ENCODE results near the gene SUGCT.

SUGCT gene

GRCh38 chr7:40134428-40135316 lies at the start of gene SUGCT, which contains the start of gene MPLKIP:
Gene SUGCT (plus strand): TSS chr7:40135005.
Gene MPLKIP (minus strand): TSS chr7:40134622. CDS start chr7:40134567, 55 bp downstream.
- Histone ChIP-seq H3K27ac (peak within 1 kb of the TSS; percentile 92 to 98 (median 96)), H3K4me3 (peak within 1 kb of the TSS; percentile 81 to 99 (median 91)), H3K36me3 (peaks cover 10 to 35% (median 22%) of the 10 kb centered on the region in 11 experiments; a peak in 17 of 22 replicates), H3K9ac (peak within 1 kb of the TSS; percentile 94 to 99 (median 98)), H4K20me1 (peaks cover 2 to 36% (median 30%) of the 10 kb centered on the region in 11 experiments; a peak in 14 of 22 replicates), H3K4me2 (peak within 1 kb of the TSS; percentile 75 to 97 (median 82)), H3K4me1 (peaks cover 11 to 31% (median 22%) of the 10 kb centered on the region in 10 experiments), H3K27me3 (no peaks in the 10 kb centered on the region), H3K9me3 (replicated peaks in 1 of 11) (peaks cover 6 to 20% (median 14%) of the 10 kb centered on the region in 11 experiments; a peak in 20 of 22 replicates)
- no peak for TF ChIP-seq Cebpa-rat (IDR thresholded peaks at IDR 0.05)

- Histone ChIP-seq H3K4me1 (no peaks in the 10 kb centered on the region), H3K4me2 (no peak overlapping the region), H4K20me1 (peaks cover 0 to 40% (median 14%) of the 10 kb centered on the region in 11 experiments; a peak in 10 of 22 replicates), H3K9ac (no peak overlapping the region), H3K9me3 (replicated peaks in 1 of 11) (no peaks in the 10 kb centered on the region), H3K27me3 (no peaks in the 10 kb centered on the region), H3K27ac (no peak overlapping the region), H3K4me3 (no peak overlapping the region), H3K36me3 (peaks cover 85 to 100% (median 93%) of the 10 kb centered on the region in 11 experiments)
- no peak for TF ChIP-seq Cebpa-rat (IDR thresholded peaks at IDR 0.05)
Observed at GRCh38 chr7:40092182-40092581, 42.6 kb upstream of the SUGCT start.

- TF ChIP-seq Cebpa-rat (IDR thresholded peaks at IDR 0.05) = no peak
Observed at GRCh38 chr7:40093631-40094350, 41.0 kb upstream of the SUGCT start.

GRCh38 chr7:40095230-40095629 lies 39.6 kb upstream of the SUGCT start:
- Histone ChIP-seq H3K36me3 (peaks cover 64 to 93% (median 69%) of the 10 kb centered on the region in 11 experiments), H3K4me1 (no peaks in the 10 kb centered on the region), H4K20me1 (peaks cover 0 to 52% (median 14%) of the 10 kb centered on the region in 11 experiments; a peak in 10 of 22 replicates), H3K9ac (no peak overlapping the region), H3K4me2 (no peak overlapping the region), H3K27me3 (no peaks in the 10 kb centered on the region), H3K27ac (no peak overlapping the region), H3K9me3 (replicated peaks in 1 of 11) (no peaks in the 10 kb centered on the region), H3K4me3 (no peak overlapping the region)
- TF ChIP-seq Cebpa-rat (IDR thresholded peaks at IDR 0.05) = no peak

More at GRCh38 chr7:40093631-40094350, 41.0 kb upstream of the SUGCT start:
- no peak overlapping the region for H3K27ac ChIP-seq
- peaks cover 0 to 47% (median 14%) of the 10 kb centered on the region in 11 experiments; a peak in 10 of 22 replicates for H4K20me1 ChIP-seq
- H3K4me2 ChIP-seq = no peak overlapping the region
- H3K27me3 ChIP-seq = no peaks in the 10 kb centered on the region
- H3K9ac ChIP-seq = no peak overlapping the region
- H3K9me3 ChIP-seq (replicated peaks in 1 of 11) = no peaks in the 10 kb centered on the region
- H3K4me3 ChIP-seq = no peak overlapping the region
- H3K4me1 ChIP-seq = no peaks in the 10 kb centered on the region
- peaks cover 78 to 97% (median 84%) of the 10 kb centered on the region in 11 experiments for H3K36me3 ChIP-seq

GRCh38 chr7:40095695-40096327 lies 39.0 kb upstream of the SUGCT start:
- no peak for TF ChIP-seq Cebpa-rat (IDR thresholded peaks at IDR 0.05)
- peaks cover 0 to 52% (median 14%) of the 10 kb centered on the region in 11 experiments; a peak in 10 of 22 replicates for H4K20me1 ChIP-seq
- no peak overlapping the region for H3K4me3 ChIP-seq

GRCh38 chr7:40097728-40098127 lies 37.1 kb upstream of the SUGCT start:
- no peaks in the 10 kb centered on the region for H3K9me3 ChIP-seq (replicated peaks in 1 of 11)
- H3K4me1 ChIP-seq = no peaks in the 10 kb centered on the region; a peak in 1 of 20 replicates
- H4K20me1 ChIP-seq = peaks cover 0 to 52% (median 14%) of the 10 kb centered on the region in 11 experiments; a peak in 11 of 22 replicates
- peaks cover 42 to 68% (median 48%) of the 10 kb centered on the region in 11 experiments for H3K36me3 ChIP-seq
- H3K27ac ChIP-seq = no peak overlapping the region
- no peak overlapping the region for H3K4me2 ChIP-seq
- H3K4me3 ChIP-seq = no peak overlapping the region
- no peak overlapping the region for H3K9ac ChIP-seq
- no peaks in the 10 kb centered on the region for H3K27me3 ChIP-seq
- TF ChIP-seq Cebpa-rat (IDR thresholded peaks at IDR 0.05) = no peak

More at GRCh38 chr7:40095695-40096327, 39.0 kb upstream of the SUGCT start:
- H3K36me3 ChIP-seq = peaks cover 58 to 87% (median 64%) of the 10 kb centered on the region in 11 experiments
- H3K27me3 ChIP-seq = no peaks in the 10 kb centered on the region
- no peak overlapping the region for H3K27ac ChIP-seq
- H3K9me3 ChIP-seq (replicated peaks in 1 of 11) = no peaks in the 10 kb centered on the region
- no peaks in the 10 kb centered on the region for H3K4me1 ChIP-seq
- H3K9ac ChIP-seq = no peak overlapping the region
- no peak overlapping the region for H3K4me2 ChIP-seq

GRCh38 chr7:40098810-40099209 lies 36.0 kb upstream of the SUGCT start:
- H3K9ac ChIP-seq = no peak overlapping the region
- H3K27me3 ChIP-seq = no peaks in the 10 kb centered on the region
- no peaks in the 10 kb centered on the region; a peak in 1 of 20 replicates for H3K4me1 ChIP-seq
- no peaks in the 10 kb centered on the region for H3K9me3 ChIP-seq (replicated peaks in 1 of 11)
- H3K27ac ChIP-seq = no peak overlapping the region
- peaks cover 0 to 42% (median 9%) of the 10 kb centered on the region in 11 experiments; a peak in 11 of 22 replicates for H4K20me1 ChIP-seq
- H3K36me3 ChIP-seq = peaks cover 31 to 57% (median 37%) of the 10 kb centered on the region in 11 experiments
- no peak for TF ChIP-seq Cebpa-rat (IDR thresholded peaks at IDR 0.05)
- no peak overlapping the region for H3K4me2 ChIP-seq
- H3K4me3 ChIP-seq = no peak overlapping the region

GRCh38 chr7:40099837-40100236 lies 35.0 kb upstream of the SUGCT start:
- Histone ChIP-seq H3K27ac (no peak overlapping the region), H3K36me3 (peaks cover 21 to 47% (median 27%) of the 10 kb centered on the region in 11 experiments), H3K9me3 (replicated peaks in 1 of 11) (no peaks in the 10 kb centered on the region), H4K20me1 (peaks cover 0 to 32% (median 3%) of the 10 kb centered on the region in 11 experiments; a peak in 9 of 22 replicates), H3K4me2 (no peak overlapping the region), H3K27me3 (no peaks in the 10 kb centered on the region), H3K4me3 (no peak overlapping the region), H3K9ac (no peak overlapping the region), H3K4me1 (no peaks in the 10 kb centered on the region; a peak in 1 of 20 replicates)
- TF ChIP-seq Cebpa-rat (IDR thresholded peaks at IDR 0.05) = no peak
